GM19463 (cell line): ENCODE data around the gene LPCAT3.

Experiments
- ATAC-seq: cut with Tn5 transposase; IDR thresholded peaks from one replicate; pipeline ENCODE4 v1.9.1; 2021; ENCODE audit warnings: mild to moderate bottlenecking, moderate library complexity; ENCODE audit not compliant: unreplicated experiment

LPCAT3 gene

GRCh38 chr12:6941267-6941666 lies 77.0 kb downstream of the LPCAT3 start:
- no peak for ATAC-seq

- no peak for ATAC-seq
Observed at GRCh38 chr12:6939191-6939540, 79.1 kb downstream of the LPCAT3 start.

GRCh38 chr12:6938353-6939190 lies 79.7 kb downstream of the LPCAT3 start:
- ATAC-seq = no peak

- peak; percentile 92 for ATAC-seq
Observed at GRCh38 chr12:6937481-6938352, 80.6 kb downstream of the LPCAT3 start.

GRCh38 chr12:6936636-6937480 lies 81.4 kb downstream of the LPCAT3 start:
- ATAC-seq = no peak

GRCh38 chr12:6936194-6936635 lies 82.1 kb downstream of the LPCAT3 start:
- no peak for ATAC-seq

GRCh38 chr12:6935371-6936193 lies 82.7 kb downstream of the LPCAT3 start:
- ATAC-seq = no peak

- ATAC-seq = no peak
Observed at GRCh38 chr12:6934110-6934509, 84.2 kb downstream of the LPCAT3 start.

- no peak for ATAC-seq
Observed at GRCh38 chr12:6932766-6933165, 85.5 kb downstream of the LPCAT3 start.

- no peak for ATAC-seq
Observed at GRCh38 chr12:6929466-6930452, 88.5 kb downstream of the LPCAT3 start.

GRCh38 chr12:6928703-6929407 lies 89.4 kb downstream of the LPCAT3 start:
- ATAC-seq = no peak

GRCh38 chr12:6928022-6928702 lies 90.1 kb downstream of the LPCAT3 start:
- no peak for ATAC-seq

GRCh38 chr12:6927379-6928021 lies 90.8 kb downstream of the LPCAT3 start, which contains the start of gene ATN1:
ATN1 (plus strand) TSS chr12:6927959; CDS start chr12:6934002, 6,043 bp downstream.
- ATAC-seq = no peak
